HG03103 (cell line): Measurements from ENCODE around the gene SEMA5B.

Experiments
- ATAC-seq: cut with Tn5 transposase; IDR thresholded peaks from one replicate; pipeline ENCODE4 v1.9.1; 2021; ENCODE audit warnings: low read depth; ENCODE audit not compliant: unreplicated experiment

Gene SEMA5B

DNA sequence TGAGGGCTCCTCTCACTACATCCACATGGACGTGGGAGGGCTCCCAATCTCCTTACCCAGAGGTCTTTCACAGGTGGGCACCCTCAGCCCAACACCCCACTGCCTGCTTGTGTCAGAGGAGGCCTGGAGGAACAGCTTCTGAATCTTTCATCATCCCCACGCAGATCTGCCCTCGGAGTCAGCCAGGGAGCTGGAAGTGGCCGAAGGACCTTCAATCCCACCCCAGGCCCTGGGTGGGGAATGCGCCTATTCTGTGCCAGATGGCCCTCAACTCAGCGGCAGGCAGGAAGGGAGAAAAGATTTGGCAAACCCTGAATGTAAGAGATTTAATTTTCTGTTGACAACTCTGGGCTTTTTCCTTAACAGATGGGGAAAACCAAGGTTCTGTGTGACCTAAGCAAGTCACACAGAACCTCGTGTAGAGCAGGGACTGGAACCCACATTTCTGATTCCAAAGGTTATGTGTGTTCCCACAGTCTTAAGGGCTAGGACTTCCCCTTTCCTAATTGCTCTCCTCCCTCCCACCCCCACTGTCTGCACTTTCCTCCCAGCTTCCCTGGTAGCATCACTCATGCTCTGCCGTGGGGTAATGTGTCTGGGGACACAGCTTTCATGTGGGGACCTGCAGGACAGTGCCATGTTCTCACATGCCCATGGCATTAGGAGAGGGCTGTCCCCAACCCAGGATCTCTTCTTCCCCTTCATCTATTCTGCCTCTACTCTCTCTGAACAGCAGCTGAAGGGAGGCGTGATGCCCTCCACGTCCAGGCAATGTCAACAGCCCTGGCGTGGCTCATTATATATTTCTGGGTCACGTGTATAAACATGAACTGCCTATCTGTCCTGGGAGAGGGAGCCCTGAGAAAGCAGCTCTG lies 98.1 kb downstream of the SEMA5B start:
- ATAC-seq = no peak

DNA sequence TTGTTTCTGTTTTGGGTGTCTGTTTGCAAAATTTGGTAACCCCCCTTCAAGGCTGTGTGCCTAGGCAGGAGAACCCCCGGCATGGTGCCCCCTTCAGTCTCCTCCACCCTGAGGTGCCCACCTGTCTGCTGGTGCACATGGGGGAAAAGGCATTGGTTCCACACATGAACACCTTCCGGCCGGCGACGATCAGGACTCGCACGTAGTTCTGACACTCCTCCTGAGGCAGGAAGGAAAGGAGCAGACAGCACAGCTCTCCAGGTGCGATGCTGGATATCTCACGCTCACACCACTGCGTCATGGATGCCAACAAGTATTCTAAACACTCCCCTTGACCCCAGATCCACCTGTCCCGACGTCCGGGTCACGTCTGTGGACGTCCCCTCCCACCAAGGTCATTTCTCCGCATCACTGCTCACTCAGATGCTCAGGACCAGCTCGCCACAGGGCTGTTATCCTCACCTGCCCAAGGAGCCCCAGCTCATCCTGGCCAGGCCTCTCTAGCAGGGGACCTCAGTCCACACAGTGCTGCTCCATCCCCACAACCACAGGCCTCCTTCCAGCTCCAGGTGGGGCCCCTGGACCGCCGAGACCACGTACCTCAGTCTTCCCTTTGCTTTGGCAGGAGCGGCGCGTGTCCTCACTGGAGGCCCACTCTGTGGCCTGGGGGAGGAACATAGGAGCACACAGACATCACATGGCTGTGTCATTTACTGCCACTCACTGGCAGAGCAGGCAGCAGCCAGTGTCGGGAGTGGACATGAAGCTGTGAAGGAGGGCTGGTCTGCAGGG lies 99.0 kb downstream of the SEMA5B start:
- no peak for ATAC-seq

DNA sequence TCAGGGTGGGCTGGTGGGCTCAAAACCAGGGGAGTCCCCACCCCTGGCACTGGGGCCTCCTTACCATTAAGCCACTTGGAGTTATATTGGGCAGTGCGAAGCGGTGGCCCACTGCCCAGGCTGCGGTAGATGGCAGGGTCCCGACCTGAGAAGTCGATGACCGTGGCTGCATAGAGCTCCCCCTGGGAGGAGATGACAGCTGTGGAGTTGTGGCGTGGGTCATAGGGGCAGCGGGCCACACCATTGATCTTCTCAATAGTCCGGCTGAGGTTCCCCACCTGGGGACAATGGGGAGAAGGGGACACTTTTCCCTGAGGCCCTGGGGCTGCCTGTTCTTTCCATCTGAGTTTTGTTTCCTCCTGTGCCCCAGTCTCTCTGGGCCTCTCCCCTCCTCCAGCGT lies 99.8 kb downstream of the SEMA5B start:
- no peak for ATAC-seq

DNA sequence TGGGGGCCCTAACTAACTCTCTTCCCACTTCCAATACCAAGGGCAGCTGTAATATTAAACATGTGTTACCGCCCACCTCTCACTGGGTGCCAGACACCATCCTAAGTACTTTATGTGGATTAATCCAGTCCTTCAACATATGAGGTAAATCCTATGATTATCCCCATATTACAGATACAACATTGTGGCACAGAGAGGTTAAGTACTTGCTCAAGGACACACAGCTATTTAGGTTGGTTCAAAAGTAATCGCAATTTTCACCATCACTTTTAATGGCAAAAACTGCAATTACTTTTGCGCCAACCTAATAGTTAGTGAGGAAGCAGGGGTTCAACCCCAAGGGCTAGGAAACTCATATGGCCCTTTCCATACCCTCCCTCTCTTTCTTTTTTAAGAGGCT lies 100.8 kb downstream of the SEMA5B start:
- ATAC-seq = no peak

DNA sequence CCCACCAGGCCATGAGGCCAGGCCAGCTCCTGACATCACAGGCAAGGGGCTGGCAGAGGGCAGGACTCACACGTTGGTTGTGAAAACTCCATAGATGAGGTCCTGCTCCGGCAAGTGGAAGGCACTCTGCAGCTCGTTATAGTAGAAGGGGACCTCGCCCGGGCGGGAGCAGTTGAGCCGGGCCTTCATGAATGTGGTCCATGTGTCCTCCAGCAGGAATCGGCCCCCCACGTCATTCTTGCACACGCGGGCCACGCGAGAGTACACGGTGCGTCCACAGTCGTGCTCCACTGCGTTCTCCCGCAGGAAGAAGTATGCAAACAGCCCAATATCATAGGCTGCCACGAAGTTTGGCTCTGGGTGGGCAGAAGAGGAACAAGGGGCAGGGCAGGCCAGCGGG lies 101.2 kb downstream of the SEMA5B start:
- no peak for ATAC-seq

DNA sequence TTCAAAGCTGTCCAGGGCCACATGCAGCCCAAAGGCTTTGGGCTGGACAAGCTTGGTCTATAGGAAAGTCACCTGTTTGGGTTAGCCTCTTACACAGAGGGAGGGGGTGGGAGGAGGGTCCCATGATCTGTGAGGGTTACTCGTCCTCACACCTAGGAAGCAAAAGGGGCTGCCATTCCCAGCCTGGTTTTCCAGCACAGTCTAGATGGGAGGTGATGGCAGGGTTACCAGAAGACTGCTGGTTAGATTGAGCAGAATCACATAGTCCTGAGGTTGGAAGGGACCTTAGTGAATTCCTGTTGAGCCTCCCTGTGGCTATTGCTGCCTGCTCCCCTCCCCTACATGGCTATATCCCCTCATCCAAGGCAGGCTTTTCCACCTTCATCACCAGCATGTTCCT lies 101.8 kb downstream of the SEMA5B start:
- ATAC-seq = no peak

DNA sequence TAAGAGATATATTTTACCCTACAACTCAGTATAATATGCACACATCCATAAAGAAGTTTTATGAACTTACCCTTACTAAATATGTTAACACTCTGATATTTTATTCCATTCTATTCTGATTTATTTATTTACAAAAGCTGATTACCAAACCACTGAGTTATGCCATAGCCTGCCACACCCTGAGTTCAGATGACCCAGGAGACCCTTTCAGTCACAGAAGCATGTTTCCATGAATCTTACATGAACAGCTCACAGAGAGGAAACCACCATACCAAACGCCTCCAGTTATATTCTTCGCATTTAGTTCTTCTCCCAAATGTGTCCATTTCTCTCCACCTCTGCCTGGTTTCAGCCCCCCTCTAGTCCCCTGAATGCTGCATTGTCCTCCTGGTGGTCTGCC lies 103.5 kb downstream of the SEMA5B start:
- no peak for ATAC-seq

DNA sequence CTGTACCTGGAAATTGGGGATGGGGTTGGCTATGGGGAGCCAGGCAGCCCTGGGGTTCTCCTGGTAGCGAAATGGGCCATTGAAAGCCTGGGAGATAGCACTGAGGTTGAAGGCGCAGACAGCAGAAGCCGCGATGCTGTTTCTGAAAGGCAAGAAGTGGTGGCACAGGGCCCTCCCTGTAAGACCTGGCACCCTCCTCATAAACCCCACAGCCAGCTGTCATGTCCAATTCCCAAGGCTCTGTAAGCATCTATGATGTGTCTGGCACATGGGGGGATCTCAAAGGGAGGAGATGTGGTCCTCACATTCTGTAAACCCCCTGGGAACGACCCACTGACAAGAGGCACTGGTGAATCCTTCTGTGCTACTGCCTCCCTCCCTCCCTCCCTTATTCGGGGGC lies 104.0 kb downstream of the SEMA5B start:
- no peak for ATAC-seq

DNA sequence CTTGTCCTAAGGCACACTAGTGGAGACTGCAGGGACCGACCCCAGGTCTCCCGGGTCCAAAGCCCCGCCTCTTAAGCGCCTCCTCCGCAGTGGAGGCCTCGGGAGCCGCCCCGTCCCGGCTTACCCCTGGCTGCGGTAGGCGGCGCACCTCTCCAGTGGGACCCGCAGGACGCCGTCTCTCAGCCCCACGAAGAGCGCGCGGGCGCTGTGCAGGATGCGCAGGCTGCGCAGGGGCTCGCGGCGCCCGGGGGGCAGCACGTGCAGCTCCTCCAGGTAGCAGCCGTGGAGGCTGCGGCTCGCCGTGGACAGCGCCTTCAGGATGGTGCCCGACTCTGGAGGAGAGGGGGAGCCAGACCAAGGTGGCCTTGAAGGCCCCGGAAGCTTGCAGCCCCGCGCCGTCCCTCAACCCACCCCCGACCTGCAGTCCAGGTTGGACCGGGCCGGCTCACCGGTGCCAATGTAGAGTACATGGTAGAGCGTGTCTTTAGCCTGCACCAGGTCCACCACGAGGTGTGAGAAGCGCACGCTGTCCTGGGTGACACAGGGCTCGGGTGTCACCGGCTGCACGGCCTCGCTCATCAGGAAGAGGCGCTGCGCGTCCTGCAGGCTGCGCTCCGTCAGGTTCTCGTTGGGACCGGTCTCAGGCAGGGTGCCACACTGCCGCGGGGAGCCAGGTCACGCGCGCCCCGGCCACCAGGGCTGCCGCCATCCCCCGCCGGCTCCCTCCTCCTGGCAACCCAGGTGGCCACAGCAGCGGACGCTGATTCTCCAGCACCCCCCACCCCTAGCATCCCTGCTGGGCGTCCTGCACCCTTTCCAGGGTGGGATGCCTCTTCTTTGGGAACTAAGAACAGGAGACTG lies 105.5 kb downstream of the SEMA5B start:
- peak; percentile 63 for ATAC-seq

DNA sequence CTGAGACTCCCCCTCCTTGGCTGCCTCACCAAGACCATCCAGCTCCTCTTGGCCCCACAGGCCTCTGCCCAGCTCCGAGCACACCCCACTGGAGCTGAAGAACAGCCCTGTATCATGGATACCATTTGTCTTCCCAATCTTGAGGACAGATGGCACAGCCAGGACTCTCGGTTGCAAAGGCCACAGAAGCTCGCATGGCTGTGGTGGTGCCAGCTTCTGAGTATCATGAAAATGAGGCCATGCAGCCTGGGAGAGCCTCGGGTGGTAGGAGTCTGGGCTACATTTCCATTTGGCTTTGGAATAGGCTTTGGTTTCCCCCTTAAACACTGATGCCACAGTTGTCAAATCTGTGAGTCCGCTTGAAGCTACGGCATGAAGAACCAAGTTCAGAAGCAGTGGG lies 106.6 kb downstream of the SEMA5B start:
- ATAC-seq = no peak

DNA sequence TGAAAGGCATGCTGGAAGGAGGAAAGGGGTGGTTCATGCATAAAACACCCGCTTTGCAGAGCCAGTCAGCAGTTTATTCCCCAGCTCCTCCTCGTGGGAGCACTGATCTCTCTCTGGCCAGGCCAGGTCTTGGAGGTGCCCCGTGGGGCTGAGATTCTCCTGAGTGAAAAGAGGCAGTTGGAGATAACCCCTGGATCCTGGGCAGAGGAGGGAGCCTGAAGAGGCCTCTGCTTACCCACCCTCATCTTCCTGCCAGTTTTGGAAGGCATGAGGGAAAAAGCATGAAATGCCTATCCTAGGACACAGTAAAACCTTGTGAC lies 108.3 kb downstream of the SEMA5B start:
- no peak for ATAC-seq

DNA sequence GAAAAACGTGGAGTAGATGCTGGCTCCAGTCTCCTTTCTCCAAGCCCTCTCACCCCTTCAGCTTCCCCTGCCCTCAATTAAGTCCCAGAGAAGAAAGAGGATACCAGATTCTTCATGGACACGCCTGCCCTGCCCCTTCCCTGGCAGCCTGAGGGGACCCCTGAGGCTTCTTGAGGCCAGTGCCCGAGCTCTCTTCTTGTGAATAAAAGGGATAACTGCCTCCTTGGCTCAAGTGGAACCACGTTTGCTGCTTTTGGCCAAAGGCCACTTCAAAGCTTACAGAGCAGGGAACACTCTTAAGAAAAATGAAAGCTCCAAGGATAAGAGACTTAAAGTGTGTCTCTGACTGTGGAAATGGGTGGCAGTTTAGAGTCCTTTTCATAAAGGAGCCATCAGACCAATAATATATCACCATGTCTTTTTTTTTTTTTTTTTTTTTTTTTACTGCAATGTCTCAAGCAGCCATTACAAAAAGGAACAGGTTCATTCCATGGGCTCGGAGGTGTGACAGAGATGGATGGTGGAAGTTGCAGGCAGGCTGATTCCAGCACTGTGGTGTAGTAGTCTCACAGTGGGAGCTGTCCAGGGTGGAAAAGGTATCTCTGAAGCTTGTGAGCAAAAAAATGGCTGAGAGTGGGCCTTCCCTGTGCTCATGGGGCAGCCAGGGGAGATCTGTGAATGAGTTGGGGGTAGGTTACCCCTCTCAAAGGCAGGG lies 108.8 kb downstream of the SEMA5B start:
- no peak for ATAC-seq

DNA sequence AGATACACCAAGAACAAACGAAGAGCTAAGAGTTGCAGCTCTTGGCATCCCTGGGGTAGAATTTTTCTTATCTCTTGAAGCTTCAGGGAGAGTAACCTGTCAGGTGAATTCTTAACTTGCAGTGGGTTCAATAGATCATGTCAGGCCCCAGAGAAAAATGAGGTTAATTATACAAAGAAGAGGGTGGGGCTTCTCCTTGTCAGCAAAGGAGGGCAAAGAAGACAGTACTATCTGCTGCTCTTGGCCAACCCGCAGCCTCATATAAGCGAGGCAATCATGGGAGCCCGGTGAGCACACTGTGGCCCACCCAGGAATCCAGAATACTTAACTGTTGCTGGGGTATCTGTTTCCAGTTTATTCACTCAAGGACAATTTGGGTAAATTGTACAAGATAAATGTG lies 110.2 kb downstream of the SEMA5B start:
- no peak for ATAC-seq

DNA sequence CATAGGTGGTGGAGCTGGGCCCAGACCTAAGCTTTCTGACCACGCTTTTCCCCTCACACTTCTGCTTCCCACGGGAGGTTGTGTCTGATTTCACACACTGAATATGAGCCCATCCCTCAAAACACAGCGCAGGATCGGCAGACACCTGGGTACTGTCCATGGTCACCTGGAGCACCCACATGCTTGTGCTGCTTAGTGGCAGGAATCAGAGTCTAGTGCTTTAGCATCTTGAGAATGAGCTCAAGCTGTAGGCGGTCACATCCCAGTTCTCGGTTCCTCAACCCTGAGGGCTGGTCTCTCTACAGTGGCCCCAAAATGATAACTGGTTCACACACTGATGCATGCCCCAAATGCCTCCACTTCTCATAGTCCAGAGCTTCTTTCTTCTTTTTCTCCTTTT lies 111.0 kb downstream of the SEMA5B start:
- ATAC-seq = no peak

DNA sequence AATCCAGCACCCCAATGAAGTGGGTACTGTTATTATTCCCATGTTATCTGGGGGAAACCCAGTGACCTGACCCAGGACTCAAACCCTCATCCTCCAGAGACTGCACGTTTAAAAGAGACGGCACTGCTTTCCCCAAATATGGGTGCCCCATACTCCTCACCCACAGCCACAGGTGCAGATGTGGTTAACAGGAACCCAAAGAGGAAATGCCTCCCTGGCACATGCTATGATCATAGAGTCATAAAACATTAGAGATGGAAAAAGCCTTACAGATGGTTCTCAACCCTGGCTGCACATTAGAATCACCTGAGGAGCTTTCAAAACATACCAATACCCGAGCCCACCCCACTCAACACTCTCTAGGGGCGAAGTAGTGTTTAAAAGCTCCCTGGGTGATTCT lies 111.5 kb downstream of the SEMA5B start:
- no peak for ATAC-seq

DNA sequence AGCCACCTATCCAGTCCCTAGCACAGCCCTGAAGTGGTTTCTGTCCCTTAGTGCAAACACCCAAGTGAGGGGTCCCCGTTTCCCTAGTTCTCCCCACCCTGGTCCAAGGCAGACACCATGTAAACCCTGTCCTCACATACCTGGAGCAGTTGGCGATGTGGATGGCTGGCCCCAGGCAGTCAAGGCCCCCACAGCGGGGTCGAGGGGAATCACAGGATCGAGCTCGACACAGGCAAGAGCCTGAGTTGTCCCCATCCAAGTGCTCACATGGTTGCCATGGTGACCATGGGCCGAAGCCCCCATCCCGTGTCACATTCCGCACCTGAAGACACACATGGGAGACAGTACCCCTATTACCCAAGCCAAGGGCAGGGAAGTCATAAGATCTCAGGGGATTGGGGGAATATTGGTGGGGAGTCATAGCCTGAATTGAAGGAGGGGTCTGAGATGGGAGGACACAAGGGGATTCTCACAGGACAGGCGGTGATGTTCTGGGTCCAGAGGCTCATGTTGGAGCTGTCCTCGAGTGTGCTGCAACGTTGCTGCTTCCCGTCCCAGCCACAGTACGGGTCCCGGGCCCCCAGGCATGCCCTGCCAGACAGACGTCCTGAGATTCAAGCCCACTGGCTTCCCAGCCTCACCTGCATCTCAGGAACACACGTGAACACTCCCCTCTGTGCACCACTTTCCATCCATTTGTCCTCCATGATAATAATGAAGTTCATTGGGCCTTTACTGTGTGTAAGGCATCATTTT lies 112.1 kb downstream of the SEMA5B start:
- ATAC-seq = no peak

DNA sequence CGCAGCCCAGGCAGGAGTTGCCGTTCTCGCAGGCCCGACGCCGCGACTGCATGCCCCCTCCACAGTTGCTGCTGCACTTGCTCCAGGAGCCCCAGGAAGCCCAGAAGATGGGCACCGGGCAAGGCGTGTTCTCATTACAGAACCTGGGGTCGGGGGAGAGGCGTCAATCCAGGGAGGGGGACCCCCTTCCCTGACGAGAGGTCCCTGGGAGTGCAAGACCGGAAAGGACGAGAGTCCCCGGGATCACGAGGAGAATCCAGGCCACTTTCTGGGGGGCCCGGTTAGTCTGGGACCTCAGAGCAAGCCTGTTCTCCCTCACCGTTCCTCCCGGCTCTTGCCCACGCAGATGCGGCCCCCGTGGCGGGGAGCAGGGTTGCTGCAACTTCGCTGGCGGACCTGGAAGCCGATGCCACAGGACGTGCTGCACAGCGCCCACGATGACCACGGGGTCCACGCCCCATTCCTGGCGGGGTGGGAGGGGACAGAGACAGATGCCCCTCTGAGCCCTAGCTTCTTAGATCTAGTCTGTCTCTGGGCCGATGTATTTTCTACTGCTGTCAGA lies 113.9 kb downstream of the SEMA5B start:
- ATAC-seq = no peak

DNA sequence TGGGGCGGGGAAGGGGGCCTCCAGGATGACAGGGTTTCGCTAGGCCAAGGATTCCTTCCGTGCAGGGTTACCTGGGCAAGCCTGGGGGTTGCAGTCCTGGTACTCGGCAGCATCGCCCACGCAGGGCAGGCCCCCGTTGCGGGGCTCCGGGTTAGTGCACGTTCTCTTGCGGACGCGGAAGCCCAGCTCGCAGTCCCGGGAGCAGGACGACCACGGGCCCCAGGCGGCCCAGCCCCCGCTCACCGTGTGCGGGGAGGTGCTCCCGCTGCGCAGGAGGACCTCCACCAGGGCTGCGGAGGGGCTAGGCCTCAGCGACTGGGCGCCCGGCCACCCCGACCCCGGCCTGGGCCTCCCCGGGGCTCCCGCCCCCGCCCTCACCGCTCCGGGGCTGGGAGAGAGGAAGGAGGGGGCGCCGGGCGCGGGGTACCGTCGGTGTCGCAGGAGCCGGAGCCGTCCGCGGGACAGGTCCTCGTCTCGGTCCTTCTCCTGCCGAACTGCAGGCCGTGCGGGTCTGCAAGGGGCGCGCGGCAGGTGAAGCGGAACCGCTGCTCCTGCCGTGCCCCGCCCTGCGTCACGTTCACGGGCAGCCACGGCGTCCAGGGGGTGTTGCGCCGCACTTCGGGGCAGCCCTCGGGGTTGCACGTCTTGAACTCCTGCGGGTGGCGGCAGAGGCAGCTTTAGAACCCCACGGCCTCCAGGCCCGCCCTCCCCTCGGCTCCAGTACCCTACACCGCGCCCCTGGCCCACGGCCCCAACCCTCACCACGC lies 114.6 kb downstream of the SEMA5B start:
- no peak for ATAC-seq

DNA sequence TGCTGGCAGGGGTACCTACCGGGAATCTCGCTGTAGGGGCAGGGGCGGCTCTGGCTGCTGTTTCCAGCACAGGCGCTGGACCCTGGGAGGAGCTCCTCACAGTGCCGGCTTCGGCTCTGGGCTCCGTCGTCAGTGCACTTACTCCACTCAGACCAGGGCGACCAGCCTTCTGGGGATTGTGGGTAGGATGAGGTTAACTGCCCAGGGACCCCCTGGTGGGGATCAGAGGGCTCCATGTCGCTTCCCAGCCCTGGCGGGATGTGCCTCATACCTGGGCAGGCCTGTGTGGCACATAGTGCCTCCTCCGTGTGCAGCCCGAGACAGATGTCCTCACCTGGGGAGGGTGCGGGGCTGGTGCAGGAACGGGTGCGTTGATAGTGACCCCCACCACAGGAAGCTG lies 115.7 kb downstream of the SEMA5B start:
- ATAC-seq = no peak
